HG02798 (cell line): Measurements from ENCODE around the gene CD19.
"Not testable (repeated sequence)": the region's sequence is repeated elsewhere in the genome, so short reads cannot be mapped to it uniquely, and the experiment has no call there.

Source experiments
- ATAC-seq: cut with Tn5 transposase; IDR thresholded peaks from one replicate; pipeline ENCODE4 v1.9.1; 2021; ENCODE audit warnings: mild to moderate bottlenecking; ENCODE audit not compliant: unreplicated experiment, poor library complexity

The CD19 gene

DNA sequence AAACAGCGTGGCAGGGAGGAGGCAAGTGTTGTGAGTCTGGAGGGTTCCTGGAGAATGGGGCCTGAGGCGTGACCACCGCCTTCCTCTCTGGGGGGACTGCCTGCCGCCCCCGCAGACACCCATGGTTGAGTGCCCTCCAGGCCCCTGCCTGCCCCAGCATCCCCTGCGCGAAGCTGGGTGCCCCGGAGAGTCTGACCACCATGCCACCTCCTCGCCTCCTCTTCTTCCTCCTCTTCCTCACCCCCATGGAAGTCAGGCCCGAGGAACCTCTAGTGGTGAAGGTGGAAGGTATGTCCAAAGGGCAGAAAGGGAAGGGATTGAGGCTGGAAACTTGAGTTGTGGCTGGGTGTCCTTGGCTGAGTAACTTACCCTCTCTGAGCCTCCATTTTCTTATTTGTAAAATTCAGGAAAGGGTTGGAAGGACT lies at the start of gene CD19:
TSS of gene CD19 (plus strand) at position 171 of the 425 bp plus-strand sequence. CDS start at position 201, 30 bp downstream.
- no peak for ATAC-seq

DNA sequence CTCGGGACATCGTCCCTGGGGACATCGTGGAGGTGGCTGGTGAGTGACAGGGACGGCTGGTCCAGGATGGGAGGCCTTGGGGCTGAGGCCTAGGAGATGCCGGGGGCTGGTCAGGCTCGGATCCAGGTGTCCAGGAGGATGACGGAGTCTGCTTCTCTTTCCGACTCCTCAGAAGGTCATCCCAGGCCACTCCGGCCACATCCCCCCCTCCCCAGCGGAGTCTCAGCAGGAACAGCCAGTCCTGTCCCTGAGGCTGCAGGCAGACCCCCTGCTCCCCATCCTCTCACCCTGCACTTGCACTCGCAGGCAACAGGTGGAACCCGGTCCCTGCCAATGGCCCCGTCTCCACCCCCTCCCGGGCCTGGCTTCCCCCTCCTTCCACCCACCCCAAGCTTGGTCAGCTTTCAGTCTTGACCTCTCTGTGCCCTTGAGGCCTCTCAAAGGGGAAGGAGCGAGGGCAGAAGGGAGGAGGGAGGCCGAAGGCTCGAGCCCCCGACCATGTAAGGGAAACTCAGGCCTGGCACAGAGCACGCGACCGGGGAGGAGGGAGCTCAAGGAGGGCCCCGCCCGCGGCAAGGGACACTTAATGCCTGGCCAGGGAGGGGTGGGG lies 49.1 kb upstream of the CD19 start:
- no peak for ATAC-seq

DNA sequence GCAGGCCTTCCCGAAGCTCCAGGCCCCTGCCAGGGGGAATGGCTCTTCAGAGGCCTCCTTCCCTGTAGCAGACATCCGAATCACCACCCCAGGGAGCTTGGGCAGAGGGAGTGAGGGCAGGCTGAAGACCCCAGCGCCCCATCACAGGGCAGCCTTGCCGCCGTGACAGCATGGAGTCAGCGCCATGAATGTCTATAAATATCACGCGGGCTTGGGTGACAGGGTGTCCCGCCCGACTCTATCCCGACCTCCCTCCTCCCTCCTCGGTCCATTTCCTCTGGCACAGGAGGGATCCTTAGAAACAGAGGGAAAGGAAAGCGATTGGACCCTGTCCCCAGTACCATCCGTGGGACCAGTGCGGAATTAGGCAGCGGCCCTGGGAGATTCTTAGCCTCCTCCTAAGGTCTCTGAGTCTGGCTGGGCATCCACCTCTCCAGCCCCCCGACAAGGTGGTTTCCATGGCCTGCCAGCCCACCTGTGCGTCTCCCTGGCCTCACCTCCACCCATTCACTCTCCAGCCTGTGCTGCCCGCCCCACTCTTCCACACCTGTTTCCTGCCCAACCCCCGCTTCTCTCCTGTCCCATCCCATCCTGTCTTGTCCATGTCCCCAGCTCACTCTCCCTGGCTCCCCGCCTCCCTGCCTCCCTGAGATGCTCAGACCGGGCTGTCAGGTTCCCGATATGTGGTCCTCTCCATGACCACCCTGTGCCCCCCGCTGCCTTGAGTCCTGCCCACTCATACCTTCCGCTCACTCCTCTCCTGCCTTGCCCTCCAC lies 48.4 kb upstream of the CD19 start:
- ATAC-seq: no peak

DNA sequence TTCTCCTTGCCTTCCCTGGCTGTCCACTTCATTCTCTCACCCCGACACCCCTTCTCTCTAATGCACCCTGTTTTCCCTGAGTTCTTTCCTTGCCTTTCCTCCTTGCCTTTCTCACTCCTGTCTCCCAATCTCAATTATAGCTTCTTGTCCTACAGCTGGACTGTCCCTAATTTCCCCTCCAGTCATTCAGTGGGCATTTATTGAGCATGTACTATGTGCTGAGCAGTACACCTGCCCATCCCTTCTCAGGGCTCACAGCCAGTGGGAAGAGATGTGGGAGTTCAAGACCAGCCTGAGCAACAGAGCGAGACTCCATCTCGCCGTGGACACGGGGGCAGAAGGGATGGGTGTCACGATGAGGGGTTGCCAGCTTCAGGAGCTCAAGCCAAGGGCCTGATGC lies 47.7 kb upstream of the CD19 start:
- no peak for ATAC-seq

DNA sequence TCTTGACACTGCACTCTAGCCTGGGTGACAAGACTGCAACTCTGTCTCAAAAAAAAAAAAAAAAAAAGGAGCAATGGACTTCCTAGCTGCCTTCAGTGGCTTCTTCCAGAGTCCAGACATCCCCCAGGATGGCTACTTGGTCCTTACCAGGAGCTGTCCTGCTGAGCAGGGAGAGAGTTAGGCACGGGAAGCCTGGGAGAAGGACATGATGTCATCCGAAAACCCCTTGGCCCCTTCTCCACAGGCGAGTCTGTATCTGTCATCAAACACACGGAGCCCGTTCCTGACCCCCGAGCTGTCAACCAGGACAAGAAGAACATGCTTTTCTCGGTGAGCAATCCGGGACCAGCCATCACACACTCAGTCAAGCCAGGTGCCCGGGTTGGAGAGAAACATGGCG lies 44.8 kb upstream of the CD19 start:
- no peak for ATAC-seq

DNA sequence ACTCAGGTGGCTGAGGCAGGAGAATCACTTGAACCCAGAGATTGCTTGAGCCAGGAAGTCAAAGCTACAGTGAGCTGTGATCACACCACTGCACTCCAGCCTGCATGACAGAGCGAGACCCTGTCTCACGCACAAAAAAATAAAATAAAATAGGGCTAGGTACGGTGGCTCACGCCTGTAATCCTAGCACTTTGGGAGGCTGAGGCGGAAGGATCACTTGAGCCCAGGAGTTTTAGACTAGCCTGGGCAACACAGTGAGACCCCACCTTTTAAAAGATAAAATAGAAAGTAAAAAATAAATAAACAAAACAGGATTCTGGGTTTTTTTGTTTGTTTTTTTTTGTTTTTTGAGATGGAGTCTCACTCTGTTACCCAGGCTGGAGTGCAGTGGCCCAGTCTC lies 41.4 kb upstream of the CD19 start:
- ATAC-seq: not testable (repeated sequence)

DNA sequence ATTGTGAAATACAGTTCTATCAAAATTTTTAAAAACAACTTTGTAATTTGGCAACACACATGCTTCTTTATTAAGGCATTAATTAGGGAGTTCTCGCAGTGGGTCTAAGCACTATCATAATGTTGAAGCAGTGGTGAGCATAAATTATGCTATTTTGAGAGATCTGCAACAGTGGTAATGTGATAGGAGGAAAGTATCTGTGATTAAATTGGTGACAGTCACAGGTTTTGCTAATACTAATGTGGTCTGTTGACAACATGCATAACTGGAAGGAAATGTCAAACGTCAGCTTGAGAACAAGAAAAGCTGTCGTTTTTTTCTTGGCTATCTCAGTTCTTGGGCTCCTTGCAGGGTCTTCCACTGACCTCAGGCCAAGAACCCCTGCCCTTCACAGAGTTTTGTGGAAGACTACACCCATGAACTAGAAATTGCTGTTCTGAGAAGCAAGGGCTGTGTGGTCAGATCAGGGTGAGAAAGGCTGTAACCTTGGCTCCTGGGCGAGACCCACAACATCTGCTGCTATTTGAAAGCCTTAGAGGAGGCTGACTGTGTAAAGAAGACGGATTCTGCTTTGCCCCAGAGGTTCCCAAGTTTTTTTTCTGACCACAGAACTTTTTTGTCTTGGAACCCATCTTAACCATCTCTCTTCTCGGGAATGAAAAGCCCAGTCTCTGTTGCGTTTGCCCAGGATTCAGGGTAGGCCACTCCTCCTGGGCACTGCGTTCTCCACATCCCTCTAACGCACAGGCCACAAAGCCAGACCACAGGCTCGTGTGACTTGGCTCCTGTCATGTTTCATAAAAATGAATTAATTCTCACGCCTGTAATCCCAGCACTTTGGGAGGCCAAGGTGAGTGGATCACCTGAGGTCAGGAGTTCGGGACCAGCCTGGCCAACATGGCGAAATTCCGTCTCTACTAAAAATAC lies 39.5 kb upstream of the CD19 start:
- no peak for ATAC-seq

DNA sequence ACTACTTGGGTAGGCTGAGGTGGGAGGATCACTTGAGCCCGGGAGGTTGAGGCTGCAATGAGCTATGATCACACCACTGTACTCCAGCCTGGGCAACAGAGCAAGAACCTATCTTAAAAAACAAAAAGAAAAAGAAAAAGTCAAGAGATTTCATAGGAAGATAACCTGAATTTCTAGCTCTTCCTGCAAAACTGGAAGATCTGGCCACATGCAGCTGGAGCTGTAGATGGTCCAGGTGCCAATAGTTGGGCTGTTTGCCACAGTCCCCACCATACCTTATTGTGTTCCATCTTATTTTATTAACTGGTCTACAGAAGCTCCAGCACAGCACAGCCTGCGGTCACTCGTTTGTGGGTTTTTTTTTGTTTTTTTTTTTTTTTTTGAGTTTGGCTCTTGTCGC lies 38.5 kb upstream of the CD19 start:
- no peak for ATAC-seq

DNA sequence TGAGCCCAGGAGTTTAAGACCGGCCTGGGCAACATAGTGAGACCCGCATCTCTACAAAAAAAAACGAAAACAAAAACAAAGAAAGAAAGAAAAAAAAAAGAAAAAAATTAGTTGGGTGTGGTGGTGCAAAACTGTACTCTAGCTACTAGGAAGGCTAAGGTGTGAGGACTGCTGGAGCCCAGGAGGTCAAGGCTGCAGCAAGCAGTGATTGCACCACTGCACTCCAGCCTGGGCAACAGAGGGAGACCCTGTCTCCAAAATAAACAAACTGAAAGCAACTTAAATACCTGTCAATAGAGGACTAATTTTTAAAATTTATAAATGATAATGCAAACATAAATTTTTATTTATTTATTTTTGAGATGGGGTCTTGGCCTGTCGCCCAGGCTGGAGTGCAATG lies 36.2 kb upstream of the CD19 start:
- ATAC-seq: no peak

DNA sequence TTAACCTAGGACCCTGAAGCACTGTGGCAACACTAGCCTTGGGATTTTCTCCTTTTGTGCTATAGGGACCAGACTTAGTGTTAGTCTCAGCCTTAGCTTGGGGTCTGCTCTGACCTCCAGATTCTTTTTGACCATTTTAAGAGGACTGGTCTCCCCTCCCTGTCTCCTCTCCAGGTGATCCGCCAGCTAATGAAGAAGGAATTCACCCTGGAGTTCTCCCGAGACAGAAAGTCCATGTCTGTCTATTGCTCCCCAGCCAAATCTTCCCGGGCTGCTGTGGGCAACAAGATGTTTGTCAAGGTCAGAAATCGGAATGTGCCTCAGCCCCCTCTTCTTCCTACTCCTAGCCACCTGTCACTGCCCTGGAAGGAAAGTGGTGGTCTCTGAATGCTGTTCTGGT lies 33.9 kb upstream of the CD19 start:
- no peak for ATAC-seq

DNA sequence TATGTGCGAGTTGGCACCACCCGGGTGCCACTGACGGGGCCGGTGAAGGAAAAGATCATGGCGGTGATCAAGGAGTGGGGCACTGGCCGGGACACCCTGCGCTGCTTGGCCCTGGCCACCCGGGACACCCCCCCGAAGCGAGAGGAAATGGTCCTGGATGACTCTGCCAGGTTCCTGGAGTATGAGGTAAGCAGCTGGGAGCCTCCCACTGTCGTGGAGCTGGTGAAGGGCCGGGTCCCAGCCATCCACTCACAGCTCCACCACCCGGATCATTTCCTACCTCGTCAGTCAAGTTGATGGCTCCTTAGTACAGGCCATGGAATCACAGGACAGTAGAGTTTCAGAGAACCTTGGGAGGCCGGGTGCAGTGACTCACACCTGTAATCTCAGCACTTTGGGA lies 33.5 kb upstream of the CD19 start:
- ATAC-seq: no peak

DNA sequence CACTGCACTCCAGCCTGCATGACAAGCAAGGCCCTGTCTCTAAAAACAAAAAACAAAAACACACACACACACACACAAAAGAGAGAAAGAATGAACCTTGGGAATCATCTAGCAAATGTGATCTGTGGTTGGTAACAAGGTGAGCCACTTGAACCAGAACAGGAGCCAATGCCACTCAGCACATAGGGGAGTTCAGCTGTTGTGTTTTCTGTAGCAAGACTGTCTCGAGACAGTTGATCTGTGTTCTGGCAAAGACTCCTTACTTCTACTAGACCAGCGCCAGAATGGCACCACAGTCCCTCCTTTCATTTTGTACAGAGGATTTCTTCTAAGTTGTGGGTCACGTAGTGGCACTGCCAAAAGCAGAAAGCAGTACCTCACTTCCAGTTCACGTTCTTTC lies 32.8 kb upstream of the CD19 start:
- no peak for ATAC-seq

DNA sequence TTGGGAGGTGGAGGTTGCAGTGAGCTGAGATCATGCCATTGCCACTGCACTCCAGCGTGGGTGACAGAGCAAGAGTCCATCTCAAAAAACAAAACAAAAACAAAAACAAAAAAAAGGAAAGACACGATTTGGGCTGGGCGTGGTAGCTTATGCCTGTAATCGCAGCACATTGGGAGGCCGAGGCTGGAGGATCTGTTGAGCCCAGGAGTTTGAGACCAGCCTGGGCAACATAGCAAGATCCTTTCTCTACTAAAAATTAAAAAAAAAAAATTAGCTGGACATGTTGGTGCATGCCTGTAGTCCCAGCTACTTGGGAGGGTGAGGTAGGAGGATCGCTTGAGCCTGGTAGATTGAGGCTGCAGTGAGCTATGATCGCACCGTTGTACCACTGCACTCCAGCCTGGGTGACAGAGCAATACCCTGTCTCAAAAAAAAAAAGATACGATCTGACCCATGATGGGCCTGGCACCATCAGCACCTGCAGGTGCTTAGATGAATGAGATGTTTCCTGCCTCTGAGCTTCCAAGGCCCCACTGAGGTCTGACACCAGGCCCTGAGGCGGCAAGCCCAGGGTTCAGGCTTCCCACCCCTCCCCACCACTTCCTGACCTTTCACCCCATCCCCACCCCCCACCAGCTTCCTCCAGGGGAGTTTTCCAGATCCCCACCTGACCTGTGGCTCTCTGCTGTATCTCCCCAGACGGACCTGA lies 31.7 kb upstream of the CD19 start:
- ATAC-seq: no peak

DNA sequence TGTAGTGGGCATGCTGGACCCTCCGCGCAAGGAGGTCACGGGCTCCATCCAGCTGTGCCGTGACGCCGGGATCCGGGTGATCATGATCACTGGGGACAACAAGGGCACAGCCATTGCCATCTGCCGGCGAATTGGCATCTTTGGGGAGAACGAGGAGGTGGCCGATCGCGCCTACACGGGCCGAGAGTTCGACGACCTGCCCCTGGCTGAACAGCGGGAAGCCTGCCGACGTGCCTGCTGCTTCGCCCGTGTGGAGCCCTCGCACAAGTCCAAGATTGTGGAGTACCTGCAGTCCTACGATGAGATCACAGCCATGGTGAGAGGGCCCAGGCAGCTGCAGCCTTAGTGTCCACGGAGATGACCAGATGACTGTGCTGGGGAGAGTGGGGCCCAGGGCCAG lies 31.2 kb upstream of the CD19 start:
- no peak for ATAC-seq

DNA sequence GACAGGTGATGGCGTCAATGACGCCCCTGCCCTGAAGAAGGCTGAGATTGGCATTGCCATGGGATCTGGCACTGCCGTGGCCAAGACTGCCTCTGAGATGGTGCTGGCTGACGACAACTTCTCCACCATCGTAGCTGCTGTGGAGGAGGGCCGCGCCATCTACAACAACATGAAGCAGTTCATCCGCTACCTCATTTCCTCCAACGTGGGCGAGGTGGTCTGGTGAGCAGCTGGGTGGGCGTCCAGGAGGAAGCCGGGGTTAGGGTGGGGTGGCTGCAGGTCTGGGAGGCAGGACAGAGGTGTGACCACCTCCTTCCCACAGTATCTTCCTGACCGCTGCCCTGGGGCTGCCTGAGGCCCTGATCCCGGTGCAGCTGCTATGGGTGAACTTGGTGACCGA lies 29.9 kb upstream of the CD19 start:
- ATAC-seq: no peak

DNA sequence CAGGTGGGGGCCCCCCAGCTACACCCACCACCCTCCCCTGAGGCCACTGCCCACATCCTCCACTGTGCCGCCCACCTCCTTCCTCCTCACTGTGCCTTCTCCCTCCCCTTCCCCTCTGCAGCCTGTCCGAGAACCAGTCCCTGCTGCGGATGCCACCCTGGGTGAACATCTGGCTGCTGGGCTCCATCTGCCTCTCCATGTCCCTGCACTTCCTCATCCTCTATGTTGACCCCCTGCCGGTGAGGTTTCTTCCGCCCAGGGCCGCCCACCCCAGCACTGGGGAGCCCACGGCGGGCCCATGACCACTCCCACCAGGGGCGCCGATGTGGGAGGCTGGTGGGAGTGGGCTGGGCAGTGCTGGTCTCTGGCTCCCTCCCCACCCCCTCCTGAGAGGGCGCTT lies 28.9 kb upstream of the CD19 start:
- ATAC-seq: no peak

DNA sequence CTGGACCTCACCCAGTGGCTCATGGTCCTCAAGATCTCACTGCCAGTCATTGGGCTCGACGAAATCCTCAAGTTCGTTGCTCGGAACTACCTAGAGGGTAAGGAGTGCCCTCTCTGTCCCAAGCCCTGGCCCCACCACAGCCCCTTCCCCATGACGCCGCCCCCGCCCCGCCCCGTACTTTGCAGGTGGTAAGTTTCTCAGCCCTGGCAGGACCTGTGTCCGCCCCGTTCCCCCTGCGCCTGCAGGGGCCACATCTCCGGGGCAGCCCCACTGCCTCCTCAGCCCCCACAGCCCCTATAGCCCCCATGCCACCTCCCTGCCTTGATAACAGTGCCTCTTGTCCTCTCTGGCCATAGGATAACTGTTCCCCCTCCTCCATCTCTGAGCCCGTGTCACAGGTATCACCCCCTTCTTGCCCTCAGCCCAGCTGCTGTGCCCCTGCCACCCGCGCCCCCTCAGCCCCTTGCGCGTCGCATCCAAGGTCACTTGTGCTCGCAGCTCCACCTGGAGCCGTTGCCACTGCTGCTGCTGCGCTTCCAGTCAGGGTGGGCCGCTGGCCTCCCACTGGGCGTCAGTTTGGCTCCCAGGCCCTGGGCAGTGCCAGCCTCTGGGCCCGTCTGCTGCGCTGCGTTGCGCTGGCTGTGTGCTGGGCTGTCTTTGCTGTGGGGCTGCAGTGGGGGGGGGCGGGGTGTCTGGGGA lies 28.3 kb upstream of the CD19 start:
- ATAC-seq: no peak

DNA sequence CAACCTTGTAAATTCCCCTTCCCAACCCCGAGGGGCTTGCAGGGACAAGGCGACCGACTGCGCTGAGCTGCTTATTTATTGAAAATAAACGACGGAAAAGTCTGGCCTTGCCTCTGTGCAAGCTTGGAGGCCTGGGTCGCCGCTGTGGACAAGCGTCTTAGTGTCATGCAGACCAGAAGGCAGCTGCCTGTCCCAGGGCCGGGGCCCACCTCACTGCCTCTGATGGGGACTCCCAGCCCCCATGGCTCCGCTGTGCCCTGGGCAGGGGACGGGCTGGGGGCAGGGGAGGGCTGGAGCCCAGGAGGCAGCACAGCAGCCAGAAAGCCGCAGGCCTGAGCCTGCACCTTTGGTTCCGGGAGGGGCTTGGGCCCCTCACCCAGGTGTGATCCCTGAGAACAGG lies 27.4 kb upstream of the CD19 start:
- no peak for ATAC-seq

DNA sequence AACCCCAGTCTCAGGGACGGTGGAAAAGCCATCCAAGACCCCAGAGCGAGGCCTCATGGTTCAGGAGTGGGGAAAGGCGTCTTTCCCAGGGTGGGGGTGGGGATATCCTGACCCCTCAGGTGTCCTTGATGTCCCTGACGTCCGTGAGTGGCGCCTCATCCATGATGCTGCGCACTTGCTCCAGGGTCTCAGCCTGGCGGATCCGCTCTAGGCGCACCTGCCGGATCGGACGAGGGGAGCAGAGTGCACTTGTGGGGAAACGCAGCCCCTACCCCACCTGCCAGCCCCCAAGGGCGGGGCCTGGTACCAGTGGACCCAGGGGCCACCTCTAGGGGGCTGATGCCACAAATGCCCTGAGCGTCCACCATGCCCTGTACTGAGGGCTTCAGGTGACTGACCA lies 26.9 kb upstream of the CD19 start:
- ATAC-seq: no peak

DNA sequence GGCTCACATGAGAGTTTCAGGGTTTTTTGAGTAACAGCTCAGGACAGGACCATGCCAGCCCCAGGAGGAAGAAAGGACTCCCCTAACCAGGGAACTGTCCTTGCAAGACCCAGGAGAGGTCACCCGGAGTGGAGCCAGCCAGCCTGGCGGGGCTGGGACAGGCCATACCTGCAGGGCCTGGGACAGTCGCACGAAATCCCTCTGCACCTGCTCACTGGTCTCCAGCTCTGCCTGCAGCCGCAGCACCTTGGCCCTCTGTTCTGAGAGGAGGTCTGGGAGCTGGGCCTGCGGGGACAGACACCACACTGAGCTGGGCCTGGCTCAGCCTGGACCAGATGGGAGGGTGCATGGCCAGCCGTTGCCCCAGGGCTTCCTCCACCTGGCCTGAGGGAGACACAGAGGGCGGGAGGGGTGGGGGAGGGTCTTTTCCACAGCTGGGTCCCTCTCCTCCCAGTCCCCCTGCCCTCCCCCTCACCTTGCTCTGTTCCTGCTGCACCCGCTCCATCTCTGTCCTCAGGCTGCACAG lies 26.5 kb upstream of the CD19 start:
- ATAC-seq: no peak
